ENCODE data around the gene OTOG. TPM values are rescaled to one million over a fixed set of nuclear protein-coding genes. Genes with fewer than 3 reads are reported as not detected.

The OTOG gene
- total RNA-seq, 1 experiment from 2014 or later: 0.35 TPM

GRCh38 chr11:17572791-17573460, 25.9 kb downstream of the OTOG start:
- Histone ChIP-seq H2BK5ac (ENCODE audit: insufficient read length, low read length) (no peak overlapping the region), H4K20me1 (ENCODE audit: control insufficient read depth, insufficient read depth, insufficient read length) (no peaks in the 10 kb centered on the region), H3K27me3 (ENCODE audit: insufficient read depth, low read length) (no peaks in the 10 kb centered on the region), H3K14ac (ENCODE audit: insufficient read depth, low read length) (no peak overlapping the region), H2BK120ac (ENCODE audit: low read depth, low read length, poor library complexity, severe bottlenecking) (no peak overlapping the region), H3K9me3 (ENCODE audit: control insufficient read depth, low read depth, low read length) (no peaks in the 10 kb centered on the region), H3K4ac (ENCODE audit: low read depth, low read length) (no peak overlapping the region), H3K56ac (ENCODE audit: insufficient read length, low read depth, low read length) (no peak overlapping the region), H4K5ac (ENCODE audit: insufficient read length, low read depth, low read length) (no peak overlapping the region), H2AFZ (ENCODE audit: low read length) (no peak overlapping the region), H3K23ac (ENCODE audit: insufficient read length, low read depth, low read length) (no peak overlapping the region), H2BK15ac (ENCODE audit: low read depth, low read length) (no peak overlapping the region), H3K23me2 (ENCODE audit: insufficient read length, low read depth, low read length, poor library complexity, severe bottlenecking) (no peaks in the 10 kb centered on the region), H3K79me2 (ENCODE audit: insufficient read depth, low read length) (no peaks in the 10 kb centered on the region), H3T11ph (ENCODE audit: low read length) (no peak overlapping the region), H3K27ac (ENCODE audit: insufficient read length, low read depth, low read length) (no peak overlapping the region), H3K4me1 (ENCODE audit: insufficient read depth, low read length) (no peaks in the 10 kb centered on the region), H2BK12ac (ENCODE audit: insufficient read length, low read depth, low read length) (no peak overlapping the region), H3K4me2 (ENCODE audit: insufficient read depth, insufficient read length, low read length) (no peak overlapping the region), H2BK20ac (ENCODE audit: low read depth, low read length, poor library complexity, severe bottlenecking) (no peak overlapping the region), H4K8ac (replicated peaks; ENCODE audit: insufficient read length, low read depth, low read length) (no peak overlapping the region), H2AK5ac (ENCODE audit: insufficient read length, low read length) (no peak overlapping the region), H3K18ac (ENCODE audit: insufficient read length, low read depth, low read length) (no peak overlapping the region), H3K79me1 (ENCODE audit: insufficient read depth, low read depth, low read length, poor library complexity, severe bottlenecking) (no peaks in the 10 kb centered on the region), H4K91ac (ENCODE audit: insufficient read length, low read depth, low read length) (no peak overlapping the region), H3K9ac (ENCODE audit: extremely low read depth, insufficient read length, low read length) (no peak overlapping the region)
- DNase-seq: peak; percentile 19
- Mint-ChIP-seq H3K36me3 (ENCODE audit: insufficient read depth in 1 of 3, low read depth in 3 of 3) (no peaks in the 10 kb centered on the region), H3K9me3 (no peaks in the 10 kb centered on the region), H3K27ac (no peak overlapping the region; a peak in 1 of 7 replicates), H3K4me1 (peaks cover 10 to 28% of the 10 kb centered on the region in 2 experiments), H3K4me3 (no peak overlapping the region), H3K27me3 (ENCODE audit: low read depth) (peaks cover 9% of the 10 kb centered on the region)
- TF ChIP-seq CTCF (conservative IDR thresholded peaks at IDR 0.05): no peak
- no CpG with 5 or more reads among the region's 20 CpGs for WGBS (ENCODE audit: extremely low coverage, insufficient read length, low lambda C conversion rate)
